Memory B cell (primary cell): Measurements from ENCODE around the gene PDE2A.

Experiments used
- ATAC-seq: fragments of 150-1000 bp; cut with Tn5 transposase; 2 replicates; pipeline ENCODE4 v1.10.0; 2021; ENCODE audit warnings: low read depth, mild to moderate bottlenecking, moderate library complexity
- DNase-seq, 2 donors: peaks; one replicate each; pipeline ENCODE4 v3.0.0; 2022; ENCODE audit warnings: low spot score in 2 of 2
- H3K27ac Mint-ChIP-seq: one replicate; pipeline ENCODE4 v1.8.0; 2022; ENCODE audit warnings: mild to moderate bottlenecking, moderate library complexity, mixed read lengths
- H3K27me3 Mint-ChIP-seq: one replicate; pipeline ENCODE4 v1.8.0; 2022; ENCODE audit warnings: mixed read lengths
- H3K36me3 Mint-ChIP-seq: one replicate; pipeline ENCODE4 v1.8.0; 2022; ENCODE audit warnings: mild to moderate bottlenecking, mixed read lengths
- H3K4me1 Mint-ChIP-seq: one replicate; pipeline ENCODE4 v1.8.0; 2022; ENCODE audit warnings: mixed read lengths
- H3K4me3 Mint-ChIP-seq: one replicate; pipeline ENCODE4 v1.8.0; 2022; ENCODE audit warnings: mild to moderate bottlenecking, moderate library complexity, mixed read lengths
- H3K9me3 Mint-ChIP-seq: one replicate; pipeline ENCODE4 v1.8.0; 2022; ENCODE audit warnings: mixed read lengths

Gene PDE2A

GRCh38 chr11:72543849-72544542 is 130.2 kb downstream of the PDE2A start:
- Mint-ChIP-seq H3K27me3 (peaks cover 18% of the 10 kb centered on the region), H3K27ac (no peak overlapping the region), H3K9me3 (peaks cover 3% of the 10 kb centered on the region), H3K4me1 (no peaks in the 10 kb centered on the region), H3K36me3 (peaks cover 1% of the 10 kb centered on the region), H3K4me3 (no peak overlapping the region)
- ATAC-seq (no peak), DNase-seq (no peak)

GRCh38 chr11:72541257-72541974 is 132.8 kb downstream of the PDE2A start:
- ATAC-seq (no peak), DNase-seq (no peak)
- Mint-ChIP-seq H3K27me3 (peaks cover 18% of the 10 kb centered on the region), H3K27ac (no peak overlapping the region), H3K4me3 (no peak overlapping the region), H3K4me1 (no peaks in the 10 kb centered on the region), H3K9me3 (peaks cover 3% of the 10 kb centered on the region), H3K36me3 (peaks cover 1% of the 10 kb centered on the region)

- Mint-ChIP-seq H3K4me1 (no peaks in the 10 kb centered on the region), H3K9me3 (peaks cover 3% of the 10 kb centered on the region), H3K27ac (no peak overlapping the region), H3K36me3 (peaks cover 3% of the 10 kb centered on the region), H3K27me3 (peaks cover 14% of the 10 kb centered on the region), H3K4me3 (no peak overlapping the region)
- ATAC-seq (no peak), DNase-seq (no peak)
Observed at GRCh38 chr11:72537051-72537450, 137.2 kb downstream of the PDE2A start.

GRCh38 chr11:72535194-72535547 is 139.1 kb downstream of the PDE2A start:
- H3K36me3 Mint-ChIP-seq: peaks cover 3% of the 10 kb centered on the region
- H3K9me3 Mint-ChIP-seq: peaks cover 3% of the 10 kb centered on the region
- peaks cover 13% of the 10 kb centered on the region for H3K27me3 Mint-ChIP-seq
- H3K4me1 Mint-ChIP-seq: no peaks in the 10 kb centered on the region
- no peak overlapping the region for H3K27ac Mint-ChIP-seq
- ATAC-seq (no peak), DNase-seq (no peak)
- H3K4me3 Mint-ChIP-seq: no peak overlapping the region

GRCh38 chr11:72534371-72535193 is 139.6 kb downstream of the PDE2A start:
- H3K4me1 Mint-ChIP-seq: no peaks in the 10 kb centered on the region
- no peak for DNase-seq
- peaks cover 1% of the 10 kb centered on the region for H3K36me3 Mint-ChIP-seq

DNA sequence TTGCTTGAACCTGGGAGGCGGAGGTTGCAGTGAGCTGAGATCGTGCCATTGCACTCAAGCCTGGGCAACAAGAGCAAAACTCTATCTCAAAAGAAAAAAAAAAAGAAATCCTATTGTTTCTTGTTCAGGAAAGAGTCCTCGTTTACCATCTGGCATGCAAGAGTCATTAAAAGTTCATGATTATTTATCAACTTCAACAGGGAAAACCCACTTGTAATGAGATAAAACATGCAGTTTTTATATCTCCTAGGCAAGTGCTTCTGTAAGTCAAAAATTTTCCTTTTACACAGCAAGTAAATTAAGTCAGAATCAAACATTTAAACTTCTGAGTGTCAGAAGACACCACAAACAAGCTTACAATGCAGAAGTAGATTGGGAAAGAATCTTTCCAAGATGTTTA is 145.2 kb downstream of the PDE2A start:
- peaks cover 11% of the 10 kb centered on the region for H3K27me3 Mint-ChIP-seq
- no peak overlapping the region for H3K27ac Mint-ChIP-seq
- no peaks in the 10 kb centered on the region for H3K4me1 Mint-ChIP-seq
- H3K9me3 Mint-ChIP-seq: no peaks in the 10 kb centered on the region
- DNase-seq (no peak), ATAC-seq (no peak)
- no peak overlapping the region for H3K4me3 Mint-ChIP-seq
- no peaks in the 10 kb centered on the region for H3K36me3 Mint-ChIP-seq

More at GRCh38 chr11:72534371-72535193, 139.6 kb downstream of the PDE2A start:
- H3K27ac Mint-ChIP-seq: no peak overlapping the region
- peaks cover 13% of the 10 kb centered on the region for H3K27me3 Mint-ChIP-seq
- H3K9me3 Mint-ChIP-seq: no peaks in the 10 kb centered on the region
- ATAC-seq: no peak
- H3K4me3 Mint-ChIP-seq: no peak overlapping the region

- H3K4me3 Mint-ChIP-seq: no peak overlapping the region
- H3K27me3 Mint-ChIP-seq: peaks cover 11% of the 10 kb centered on the region
- ATAC-seq (no peak), DNase-seq (no peak)
- H3K9me3 Mint-ChIP-seq: no peaks in the 10 kb centered on the region
- no peaks in the 10 kb centered on the region for H3K4me1 Mint-ChIP-seq
- no peaks in the 10 kb centered on the region for H3K36me3 Mint-ChIP-seq
- no peak overlapping the region for H3K27ac Mint-ChIP-seq
Observed at GRCh38 chr11:72528121-72528520, 146.1 kb downstream of the PDE2A start.
